VCaP (cell line): ENCODE results near the gene RAD51B.
A peak's percentile ranks its signal among the peaks of the same experiment; 100 is the strongest.

Experiments
- H3K27ac ChIP-seq: fragments of 450-650 bp; 2 replicates; pipeline ENCODE4 v1.5.1; 2017
- TF ChIP-seq, protein P1 (sequence below): fragments of 450-650 bp; conservative IDR thresholded peaks from 2 replicates; pipeline ENCODE4 v1.5.1; 2017; ENCODE audit warnings: mild to moderate bottlenecking, moderate library complexity

The RAD51B gene

DNA sequence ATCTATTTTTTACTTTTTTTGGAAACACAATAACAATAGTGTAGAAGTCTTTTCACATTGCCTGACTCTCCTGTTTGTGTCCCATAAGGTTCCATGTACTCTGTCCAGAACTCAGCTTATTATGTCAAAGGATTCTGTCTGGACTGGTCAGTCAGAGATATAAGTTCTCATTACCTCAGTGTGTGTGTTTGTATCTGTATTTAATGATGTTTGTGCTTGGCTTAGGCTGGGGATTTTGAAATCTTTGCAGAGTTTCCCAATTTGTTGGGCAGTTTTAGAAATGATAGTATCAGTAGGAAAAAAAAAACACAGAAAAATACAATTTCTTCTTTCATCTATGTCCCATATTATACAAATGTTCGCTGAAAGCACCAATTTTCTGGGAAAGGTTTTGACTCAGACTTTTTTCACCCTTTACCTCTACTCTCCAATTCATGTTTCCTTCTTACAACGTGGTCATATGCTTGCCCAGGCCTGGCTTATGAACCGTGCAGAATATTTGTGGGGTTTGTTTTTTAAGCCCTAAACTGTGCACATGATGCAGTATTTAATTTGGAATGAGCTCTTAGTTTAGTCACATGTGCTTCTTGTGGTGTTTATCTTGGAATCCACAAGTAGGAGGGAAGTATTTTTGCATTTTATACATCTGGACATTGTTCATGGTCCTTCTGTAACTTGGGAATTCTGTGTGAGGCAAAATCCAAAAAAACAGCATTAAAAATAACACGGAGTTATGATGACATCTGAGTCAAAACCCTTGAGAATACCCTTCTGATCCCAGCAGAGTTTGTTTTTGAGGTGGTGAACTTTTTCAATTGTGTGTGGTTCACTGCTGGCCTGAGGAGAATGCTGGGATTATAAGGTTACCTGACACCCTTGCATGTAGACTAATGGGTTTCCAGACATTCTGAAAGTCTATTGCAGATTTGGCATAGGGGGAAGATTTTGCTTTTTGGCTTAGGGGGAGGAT lies 121.2 kb downstream of the RAD51B start:
- TF ChIP-seq, protein P1, sequence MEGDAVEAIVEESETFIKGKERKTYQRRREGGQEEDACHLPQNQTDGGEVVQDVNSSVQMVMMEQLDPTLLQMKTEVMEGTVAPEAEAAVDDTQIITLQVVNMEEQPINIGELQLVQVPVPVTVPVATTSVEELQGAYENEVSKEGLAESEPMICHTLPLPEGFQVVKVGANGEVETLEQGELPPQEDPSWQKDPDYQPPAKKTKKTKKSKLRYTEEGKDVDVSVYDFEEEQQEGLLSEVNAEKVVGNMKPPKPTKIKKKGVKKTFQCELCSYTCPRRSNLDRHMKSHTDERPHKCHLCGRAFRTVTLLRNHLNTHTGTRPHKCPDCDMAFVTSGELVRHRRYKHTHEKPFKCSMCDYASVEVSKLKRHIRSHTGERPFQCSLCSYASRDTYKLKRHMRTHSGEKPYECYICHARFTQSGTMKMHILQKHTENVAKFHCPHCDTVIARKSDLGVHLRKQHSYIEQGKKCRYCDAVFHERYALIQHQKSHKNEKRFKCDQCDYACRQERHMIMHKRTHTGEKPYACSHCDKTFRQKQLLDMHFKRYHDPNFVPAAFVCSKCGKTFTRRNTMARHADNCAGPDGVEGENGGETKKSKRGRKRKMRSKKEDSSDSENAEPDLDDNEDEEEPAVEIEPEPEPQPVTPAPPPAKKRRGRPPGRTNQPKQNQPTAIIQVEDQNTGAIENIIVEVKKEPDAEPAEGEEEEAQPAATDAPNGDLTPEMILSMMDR: no peak
- H3K27ac ChIP-seq: peak overlapping the region; percentile 99

DNA sequence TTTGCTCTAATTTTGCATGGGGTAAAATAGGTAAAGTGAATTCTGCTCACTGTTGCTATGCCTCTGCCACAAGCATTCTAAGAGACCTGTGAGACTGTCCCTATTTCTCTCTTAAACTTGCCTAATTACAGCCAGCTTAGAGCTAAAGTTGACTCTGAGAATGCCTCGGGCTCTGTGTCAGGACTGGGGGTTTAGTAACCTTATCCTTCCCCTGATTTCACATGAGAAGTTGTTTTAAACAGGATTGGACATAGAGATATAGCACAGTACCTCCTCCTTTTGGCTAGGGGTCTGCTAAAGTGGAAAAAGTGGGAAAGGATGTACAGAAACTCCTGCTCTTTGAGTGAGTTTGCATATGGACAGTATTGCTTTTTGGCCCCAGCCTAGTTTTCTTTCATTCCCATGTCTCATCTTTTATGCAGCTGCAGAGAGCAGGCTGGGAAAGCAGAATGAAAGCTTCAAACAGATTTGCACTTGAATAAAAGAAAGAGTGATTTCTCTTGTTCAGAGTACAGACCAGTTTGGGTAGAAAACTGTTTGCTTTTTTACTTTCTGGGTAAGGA lies 122.0 kb downstream of the RAD51B start:
- TF ChIP-seq, protein P1: no peak
- H3K27ac ChIP-seq: peak overlapping the region; percentile 99

DNA sequence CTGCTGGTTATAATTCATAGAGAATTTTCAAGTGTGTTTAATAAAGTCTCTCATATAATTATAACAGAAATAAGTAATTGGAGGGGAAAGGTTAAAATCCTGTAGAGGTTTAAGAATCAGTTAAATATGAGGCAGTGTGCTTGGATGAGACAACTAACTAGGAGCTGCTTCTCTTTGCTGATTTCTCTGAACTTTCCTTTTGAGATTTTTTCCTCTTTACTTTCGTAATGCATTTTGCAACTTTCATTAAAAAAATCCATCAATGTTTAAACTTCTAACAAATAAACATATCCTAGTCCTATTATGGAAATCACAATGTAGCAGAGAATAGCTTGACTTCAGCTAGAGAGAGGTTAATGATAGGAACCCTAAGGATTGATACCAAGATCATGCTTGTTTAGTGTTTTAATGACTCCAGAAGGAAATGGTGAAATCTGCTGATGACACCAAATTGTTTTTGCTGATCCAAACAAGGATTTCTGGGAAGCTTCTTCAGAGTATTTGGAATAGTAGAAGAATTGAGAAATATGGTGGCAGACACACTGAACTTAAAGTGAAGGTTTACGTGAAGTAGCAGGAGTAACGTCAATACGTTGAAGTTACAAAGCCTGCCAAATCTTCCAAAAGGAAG lies 122.6 kb downstream of the RAD51B start:
- peak overlapping the region; percentile 99 for H3K27ac ChIP-seq
- TF ChIP-seq, protein P1: no peak

DNA sequence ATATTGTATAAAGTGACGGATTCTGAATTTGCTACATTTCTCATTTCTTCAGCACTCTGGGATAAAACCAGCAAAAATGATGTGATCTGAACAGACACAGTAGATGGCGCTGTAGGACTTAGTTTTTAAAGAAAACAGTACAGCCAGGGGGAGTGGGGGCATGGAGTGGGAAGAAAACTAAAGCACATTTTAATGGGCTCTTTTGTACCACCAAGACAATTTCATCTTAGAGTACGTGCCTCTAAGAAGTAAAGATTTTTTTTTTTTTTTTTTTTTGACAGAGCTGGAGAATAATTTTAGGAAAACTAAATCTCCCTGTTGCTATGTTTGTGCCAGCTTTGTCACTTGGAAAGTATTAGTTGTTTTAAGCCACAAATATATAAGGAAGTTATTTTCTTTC lies 124.4 kb downstream of the RAD51B start:
- peak overlapping the region; percentile 99 for H3K27ac ChIP-seq
- TF ChIP-seq, protein P1: peak; percentile 75

DNA sequence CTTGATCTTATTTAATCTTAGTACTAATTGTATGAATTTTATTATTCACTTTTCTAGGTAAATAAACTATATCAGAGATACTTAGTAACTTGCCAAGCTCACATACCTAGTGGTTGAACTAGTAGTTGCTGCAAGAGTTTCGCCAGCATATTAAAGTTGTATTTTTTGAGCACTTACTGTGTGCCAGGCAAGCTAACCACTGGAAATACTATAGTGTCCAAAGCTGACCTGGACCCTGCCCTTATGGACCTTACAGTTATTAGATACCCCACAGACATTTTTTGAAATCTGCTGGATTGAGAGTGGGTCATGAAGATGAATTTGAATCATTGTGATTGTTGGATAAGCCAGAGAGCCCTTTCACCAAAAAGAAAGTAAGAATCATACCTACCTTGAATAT lies 125.0 kb downstream of the RAD51B start:
- peak overlapping the region; percentile 99 for H3K27ac ChIP-seq
- TF ChIP-seq, protein P1: no peak

DNA sequence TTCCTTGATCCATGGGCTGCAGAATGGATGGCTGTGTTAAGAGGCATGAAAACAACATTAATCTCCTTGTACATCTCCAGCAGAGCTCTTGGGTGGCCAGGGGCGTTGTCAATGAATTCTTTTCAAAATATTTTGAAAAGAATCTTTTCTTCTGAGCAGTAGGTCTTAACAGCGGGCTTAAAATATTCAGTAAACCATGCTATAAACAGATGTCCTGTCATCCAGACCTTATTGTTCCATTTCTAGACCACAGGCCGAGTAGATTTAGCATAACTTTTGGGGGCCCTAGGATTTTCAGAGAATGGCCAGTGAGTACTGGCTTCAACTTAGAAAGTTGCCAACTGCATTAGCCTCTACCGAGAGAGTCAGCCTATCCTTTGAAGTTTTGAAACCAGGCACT lies 130.2 kb downstream of the RAD51B start:
- TF ChIP-seq, protein P1: no peak
- H3K27ac ChIP-seq: no peak overlapping the region

DNA sequence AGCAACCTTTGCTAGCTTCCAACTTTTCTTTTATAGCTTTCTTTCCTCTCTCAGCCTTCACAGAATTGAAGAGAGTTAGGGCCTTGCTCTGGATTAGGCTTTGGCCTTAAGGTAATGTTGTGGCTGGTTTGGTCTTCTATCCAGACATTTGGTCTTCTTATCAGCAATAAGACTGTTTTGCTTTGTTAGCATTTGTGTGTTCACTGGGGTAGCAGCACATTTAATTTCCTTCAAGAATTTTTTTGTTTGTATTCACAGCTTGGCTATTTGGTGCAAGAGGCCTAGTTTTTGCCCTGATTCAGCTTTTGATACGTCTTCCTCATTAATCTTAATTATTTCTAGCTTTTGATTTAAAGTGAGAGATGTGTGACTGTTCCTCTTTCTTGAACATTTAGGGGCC lies 130.8 kb downstream of the RAD51B start:
- no peak overlapping the region for H3K27ac ChIP-seq
- TF ChIP-seq, protein P1: no peak
